K562 (cell line): ENCODE results near the gene NEURL2. TPM values are rescaled to one million over a fixed set of nuclear protein-coding genes. Genes with fewer than 3 reads are reported as not detected.

Experiments used
- MYC ChIP-seq, 2 experiments: fragments of 250-450 bp in 1 of 2; sonication (Bioruptor Pico) in 1 of 2; IDR thresholded peaks; 2 replicates each; pipeline versions ENCODE4 v1.5.1 to v1.6.1; 2012 to 2021; ENCODE audit warnings: low read depth in 2 of 2, borderline replicate concordance in 1 of 2, improper control_type of control experiment in 1 of 2, low read length in 1 of 2, mild to moderate bottlenecking in 1 of 2, moderate library complexity in 1 of 2
- NFXL1 ChIP-seq: fragments of 450-650 bp; formaldehyde crosslinking; IDR thresholded peaks from 2 replicates; pipeline ENCODE4 v1.4.0; 2021; ENCODE audit warnings: mild to moderate bottlenecking
- PHF8 ChIP-seq: fragments of 200-600 bp; sonication (generic); IDR thresholded peaks from 2 replicates; pipeline ENCODE4 v1.6.1; 2012; ENCODE audit warnings: mixed run types, mild to moderate bottlenecking, inconsistent platforms, low read length, moderate library complexity, borderline replicate concordance
- RAD51 ChIP-seq: fragments of 450-650 bp; IDR thresholded peaks from 2 replicates; pipeline ENCODE4 v1.7.1; 2016; ENCODE audit warnings: low read depth, mild to moderate bottlenecking, borderline replicate concordance
- TAF9B ChIP-seq: fragments of 450-650 bp; IDR thresholded peaks from 2 replicates; pipeline ENCODE4 v1.6.1; 2018; ENCODE audit warnings: mild to moderate bottlenecking; ENCODE audit not compliant: partially characterized antibody
- U2AF1 ChIP-seq: fragments of 200-400 bp; formaldehyde crosslinking; optimal IDR thresholded peaks from 2 replicates; pipeline ENCODE3; 2017; ENCODE audit warnings: mild to moderate bottlenecking, low read depth, low read length, moderate library complexity
- ZNF143 ChIP-seq: sonication (generic); formaldehyde crosslinking; IDR thresholded peaks from 2 replicates; pipeline ENCODE4 v1.9.0; 2022; ENCODE audit warnings: mild to moderate bottlenecking, missing genetic modification reagents
- ZNF77 ChIP-seq: fragments of 250-450 bp; sonication (Bioruptor Pico); IDR thresholded peaks from 2 replicates; pipeline ENCODE4 v1.5.0; 2020
- polyA plus RNA-seq, 8 experiments: library from polyadenylated mRNA; depleted of rRNA in 4 of 8; stranded (reverse) in 5 of 8; unstranded in 3 of 8; fragments of >200 nt; fragmentation: Nextera tagmentation in 2 of 8; fragmentation: Illumina TruSeq in 1 of 8; extraction: Ambion mirVana in 2 of 8; extraction: Trizol in 1 of 8; gene quantifications; 2 replicates each; pipeline versions ENCODE4 v1.2.1 to v1.2.3, GENCODE V29; 2011 to 2014; ENCODE audit warnings: inconsistent platforms in 1 of 8, missing spikeins in 1 of 8
- total RNA-seq, 7 experiments: library from RNA; depleted of rRNA in 6 of 7; stranded (reverse); fragments of >200 nt in 6 of 7; fragmentation: Illumina TruSeq in 2 of 7; extraction: Trizol in 2 of 7; gene quantifications; 2 replicates each; pipeline versions ENCODE4 v1.2.1 to v1.2.3, GENCODE V29; 2011 to 2021; ENCODE audit warnings: low replicate concordance in 1 of 7
- TF ChIP-seq, protein P1 (sequence below): fragments of 250-450 bp; sonication (Bioruptor Pico); IDR thresholded peaks from 2 replicates; pipeline ENCODE4 v1.8.0; 2022; ENCODE audit warnings: inconsistent platforms
- TF ChIP-seq, protein P2 (sequence below): sonication (generic); formaldehyde crosslinking; IDR thresholded peaks from 2 replicates; pipeline ENCODE4 v1.8.0; 2022; ENCODE audit warnings: missing genetic modification reagents, mild to moderate bottlenecking, borderline replicate concordance
- TF ChIP-seq, protein P3 (sequence below): fragments of 450-650 bp; IDR thresholded peaks from 2 replicates; pipeline ENCODE4 v1.6.1; 2016; ENCODE audit warnings: mild to moderate bottlenecking
- TF ChIP-seq, protein P4 (sequence below): IDR thresholded peaks from 3 replicates; pipeline ENCODE4 v1.6.1; 2011; ENCODE audit warnings: borderline replicate concordance, mild to moderate bottlenecking; ENCODE audit not compliant: insufficient read length, insufficient read depth
- TF ChIP-seq, protein P5 (sequence below): fragments of 450-650 bp; formaldehyde crosslinking; IDR thresholded peaks from 2 replicates; pipeline ENCODE4 v1.4.0; 2022; ENCODE audit warnings: mild to moderate bottlenecking, moderate library complexity

NEURL2 gene
- total and polyA plus RNA-seq, 9 of the 15 experiments (the other 6 are each of a cell fraction or from before 2014, with no cell fraction given), result 0.22 to 1.9 (median 0.50) TPM; not detected in 1

DNA sequence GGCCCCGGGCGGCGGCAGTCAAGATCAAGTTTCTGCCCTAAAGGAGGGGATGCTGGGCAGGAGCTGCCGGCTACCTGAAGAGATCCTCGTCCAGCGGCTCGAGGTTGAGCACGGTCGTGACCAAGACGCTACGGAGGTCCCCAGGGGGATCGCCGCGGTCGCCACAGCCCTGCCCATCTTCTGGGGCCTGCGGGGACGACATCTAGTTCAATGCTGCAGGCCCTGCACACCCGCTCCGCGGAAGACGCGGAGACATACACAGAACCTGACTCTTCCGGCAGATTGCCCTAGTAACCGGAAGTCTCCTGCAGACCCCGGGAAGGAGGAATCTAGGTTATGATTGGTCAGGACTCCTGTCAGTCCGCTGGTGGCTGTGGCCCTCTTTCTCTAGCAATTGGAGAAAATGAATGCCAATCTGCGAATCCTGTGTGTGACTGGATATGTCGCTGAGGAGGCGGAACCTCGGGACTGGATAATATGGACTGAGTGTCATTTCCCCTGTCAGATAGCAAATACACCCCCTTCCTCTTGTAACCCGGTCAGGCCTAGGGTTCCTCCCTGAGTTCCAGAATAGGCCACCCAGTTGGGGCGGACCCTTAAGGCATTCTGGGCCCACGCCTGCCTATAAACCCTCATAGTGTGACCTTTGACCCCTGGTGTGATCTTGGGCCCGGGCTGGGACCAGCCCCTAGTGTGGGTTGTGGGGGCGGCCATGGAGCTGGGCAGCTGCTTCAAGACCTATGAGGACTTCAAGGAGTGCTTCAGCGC, 33.7 kb downstream of the NEURL2 start, which contains the start of the genes ACOT8 and ZSWIM3 (continued):
- TF ChIP-seq, protein P1, sequence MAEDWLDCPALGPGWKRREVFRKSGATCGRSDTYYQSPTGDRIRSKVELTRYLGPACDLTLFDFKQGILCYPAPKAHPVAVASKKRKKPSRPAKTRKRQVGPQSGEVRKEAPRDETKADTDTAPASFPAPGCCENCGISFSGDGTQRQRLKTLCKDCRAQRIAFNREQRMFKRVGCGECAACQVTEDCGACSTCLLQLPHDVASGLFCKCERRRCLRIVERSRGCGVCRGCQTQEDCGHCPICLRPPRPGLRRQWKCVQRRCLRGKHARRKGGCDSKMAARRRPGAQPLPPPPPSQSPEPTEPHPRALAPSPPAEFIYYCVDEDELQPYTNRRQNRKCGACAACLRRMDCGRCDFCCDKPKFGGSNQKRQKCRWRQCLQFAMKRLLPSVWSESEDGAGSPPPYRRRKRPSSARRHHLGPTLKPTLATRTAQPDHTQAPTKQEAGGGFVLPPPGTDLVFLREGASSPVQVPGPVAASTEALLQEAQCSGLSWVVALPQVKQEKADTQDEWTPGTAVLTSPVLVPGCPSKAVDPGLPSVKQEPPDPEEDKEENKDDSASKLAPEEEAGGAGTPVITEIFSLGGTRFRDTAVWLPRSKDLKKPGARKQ (CRISPR knock-in tag), result no peak
- TF ChIP-seq, protein P2, sequence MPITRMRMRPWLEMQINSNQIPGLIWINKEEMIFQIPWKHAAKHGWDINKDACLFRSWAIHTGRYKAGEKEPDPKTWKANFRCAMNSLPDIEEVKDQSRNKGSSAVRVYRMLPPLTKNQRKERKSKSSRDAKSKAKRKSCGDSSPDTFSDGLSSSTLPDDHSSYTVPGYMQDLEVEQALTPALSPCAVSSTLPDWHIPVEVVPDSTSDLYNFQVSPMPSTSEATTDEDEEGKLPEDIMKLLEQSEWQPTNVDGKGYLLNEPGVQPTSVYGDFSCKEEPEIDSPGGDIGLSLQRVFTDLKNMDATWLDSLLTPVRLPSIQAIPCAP (CRISPR knock-in tag), result no peak
- TF ChIP-seq ZNF77 (CRISPR knock-in tag), result no peak
- no peak for TF ChIP-seq NFXL1 (CRISPR knock-in tag)
- TF ChIP-seq TAF9B, result peak; percentile 81
- TF ChIP-seq RAD51, result no peak
- peak; percentile 93; the same call in 1 of the 2 replicates for TF ChIP-seq PHF8
- TF ChIP-seq, protein P3, sequence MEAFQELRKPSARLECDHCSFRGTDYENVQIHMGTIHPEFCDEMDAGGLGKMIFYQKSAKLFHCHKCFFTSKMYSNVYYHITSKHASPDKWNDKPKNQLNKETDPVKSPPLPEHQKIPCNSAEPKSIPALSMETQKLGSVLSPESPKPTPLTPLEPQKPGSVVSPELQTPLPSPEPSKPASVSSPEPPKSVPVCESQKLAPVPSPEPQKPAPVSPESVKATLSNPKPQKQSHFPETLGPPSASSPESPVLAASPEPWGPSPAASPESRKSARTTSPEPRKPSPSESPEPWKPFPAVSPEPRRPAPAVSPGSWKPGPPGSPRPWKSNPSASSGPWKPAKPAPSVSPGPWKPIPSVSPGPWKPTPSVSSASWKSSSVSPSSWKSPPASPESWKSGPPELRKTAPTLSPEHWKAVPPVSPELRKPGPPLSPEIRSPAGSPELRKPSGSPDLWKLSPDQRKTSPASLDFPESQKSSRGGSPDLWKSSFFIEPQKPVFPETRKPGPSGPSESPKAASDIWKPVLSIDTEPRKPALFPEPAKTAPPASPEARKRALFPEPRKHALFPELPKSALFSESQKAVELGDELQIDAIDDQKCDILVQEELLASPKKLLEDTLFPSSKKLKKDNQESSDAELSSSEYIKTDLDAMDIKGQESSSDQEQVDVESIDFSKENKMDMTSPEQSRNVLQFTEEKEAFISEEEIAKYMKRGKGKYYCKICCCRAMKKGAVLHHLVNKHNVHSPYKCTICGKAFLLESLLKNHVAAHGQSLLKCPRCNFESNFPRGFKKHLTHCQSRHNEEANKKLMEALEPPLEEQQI, result no peak
- TF ChIP-seq, protein P4, sequence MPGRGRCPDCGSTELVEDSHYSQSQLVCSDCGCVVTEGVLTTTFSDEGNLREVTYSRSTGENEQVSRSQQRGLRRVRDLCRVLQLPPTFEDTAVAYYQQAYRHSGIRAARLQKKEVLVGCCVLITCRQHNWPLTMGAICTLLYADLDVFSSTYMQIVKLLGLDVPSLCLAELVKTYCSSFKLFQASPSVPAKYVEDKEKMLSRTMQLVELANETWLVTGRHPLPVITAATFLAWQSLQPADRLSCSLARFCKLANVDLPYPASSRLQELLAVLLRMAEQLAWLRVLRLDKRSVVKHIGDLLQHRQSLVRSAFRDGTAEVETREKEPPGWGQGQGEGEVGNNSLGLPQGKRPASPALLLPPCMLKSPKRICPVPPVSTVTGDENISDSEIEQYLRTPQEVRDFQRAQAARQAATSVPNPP, result no peak
- TF ChIP-seq MYC (IDR thresholded peaks at IDR 0.05; ENCODE audit: low read depth, low read length), result peak; percentile 38; the same call in 1 of the 2 replicates
- 0 out of 2 replicates have a peak, but pooled peaks have one; percentile 37 for TF ChIP-seq MYC (CRISPR knock-in tag; IDR thresholded peaks at IDR 0.05; ENCODE audit: borderline replicate concordance, low read depth)
- TF ChIP-seq ZNF143, result no peak
- TF ChIP-seq, protein P5, sequence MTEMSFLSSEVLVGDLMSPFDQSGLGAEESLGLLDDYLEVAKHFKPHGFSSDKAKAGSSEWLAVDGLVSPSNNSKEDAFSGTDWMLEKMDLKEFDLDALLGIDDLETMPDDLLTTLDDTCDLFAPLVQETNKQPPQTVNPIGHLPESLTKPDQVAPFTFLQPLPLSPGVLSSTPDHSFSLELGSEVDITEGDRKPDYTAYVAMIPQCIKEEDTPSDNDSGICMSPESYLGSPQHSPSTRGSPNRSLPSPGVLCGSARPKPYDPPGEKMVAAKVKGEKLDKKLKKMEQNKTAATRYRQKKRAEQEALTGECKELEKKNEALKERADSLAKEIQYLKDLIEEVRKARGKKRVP (CRISPR knock-in tag), result 0 out of 2 replicates have a peak, but pooled peaks have one; percentile 25
- TF ChIP-seq U2AF1, result no peak
